ENCODE data around the gene HS6ST1. TPM values are rescaled to one million over a fixed set of nuclear protein-coding genes. Genes with fewer than 3 reads are reported as not detected.

Gene HS6ST1
- total RNA-seq, 1 donor from 2014 or later, result 27.1 TPM

DNA sequence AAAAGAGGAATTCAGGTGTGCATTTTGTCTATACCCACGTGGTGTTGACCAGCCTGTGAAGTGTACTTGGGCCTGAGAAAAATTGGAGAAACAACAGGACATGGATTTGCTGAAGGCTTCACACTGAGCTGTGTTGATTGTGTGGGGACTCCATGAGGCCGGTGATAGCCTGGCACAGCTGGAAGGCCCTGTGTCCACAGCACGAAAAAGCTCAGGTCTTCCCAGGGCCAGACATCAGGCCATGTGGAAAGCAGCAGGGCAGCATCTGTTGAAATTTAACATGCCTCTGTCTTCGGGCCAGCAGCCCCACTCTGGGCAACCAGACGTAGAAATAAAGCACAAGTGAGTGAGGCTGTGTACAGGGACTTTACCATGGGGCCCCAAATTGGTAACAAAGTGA, 84.1 kb downstream of the HS6ST1 start:
- no peak for DNase-seq

DNA sequence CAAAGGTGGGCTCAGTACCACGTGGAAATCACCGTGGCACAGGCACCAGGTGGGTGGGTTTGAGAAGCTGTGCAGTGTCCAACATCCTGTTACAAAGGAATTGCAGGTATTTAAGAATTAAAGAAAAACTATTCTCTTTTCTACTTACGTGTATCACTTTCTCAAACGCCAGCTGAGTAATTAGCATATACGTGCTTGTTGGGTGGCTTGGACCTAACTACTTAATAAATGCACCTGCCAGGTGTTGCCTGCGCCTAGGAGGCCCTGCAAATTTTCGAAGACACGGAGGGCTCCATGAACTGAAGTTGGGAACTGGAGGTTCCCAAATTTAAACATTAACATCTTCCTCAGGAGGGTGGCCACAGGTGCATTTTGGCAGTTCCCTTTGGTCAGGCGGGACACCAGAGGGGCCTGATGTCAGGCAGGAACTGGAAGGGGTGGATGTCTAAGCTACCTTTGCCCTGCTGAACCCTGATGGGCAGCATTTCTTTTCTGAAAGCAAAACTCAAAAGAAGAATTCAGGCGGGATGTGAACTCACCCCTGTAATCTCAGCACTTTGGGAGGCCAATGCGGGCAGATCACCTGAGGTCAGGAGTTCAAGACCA, 84.8 kb downstream of the HS6ST1 start:
- DNase-seq, result no peak

DNA sequence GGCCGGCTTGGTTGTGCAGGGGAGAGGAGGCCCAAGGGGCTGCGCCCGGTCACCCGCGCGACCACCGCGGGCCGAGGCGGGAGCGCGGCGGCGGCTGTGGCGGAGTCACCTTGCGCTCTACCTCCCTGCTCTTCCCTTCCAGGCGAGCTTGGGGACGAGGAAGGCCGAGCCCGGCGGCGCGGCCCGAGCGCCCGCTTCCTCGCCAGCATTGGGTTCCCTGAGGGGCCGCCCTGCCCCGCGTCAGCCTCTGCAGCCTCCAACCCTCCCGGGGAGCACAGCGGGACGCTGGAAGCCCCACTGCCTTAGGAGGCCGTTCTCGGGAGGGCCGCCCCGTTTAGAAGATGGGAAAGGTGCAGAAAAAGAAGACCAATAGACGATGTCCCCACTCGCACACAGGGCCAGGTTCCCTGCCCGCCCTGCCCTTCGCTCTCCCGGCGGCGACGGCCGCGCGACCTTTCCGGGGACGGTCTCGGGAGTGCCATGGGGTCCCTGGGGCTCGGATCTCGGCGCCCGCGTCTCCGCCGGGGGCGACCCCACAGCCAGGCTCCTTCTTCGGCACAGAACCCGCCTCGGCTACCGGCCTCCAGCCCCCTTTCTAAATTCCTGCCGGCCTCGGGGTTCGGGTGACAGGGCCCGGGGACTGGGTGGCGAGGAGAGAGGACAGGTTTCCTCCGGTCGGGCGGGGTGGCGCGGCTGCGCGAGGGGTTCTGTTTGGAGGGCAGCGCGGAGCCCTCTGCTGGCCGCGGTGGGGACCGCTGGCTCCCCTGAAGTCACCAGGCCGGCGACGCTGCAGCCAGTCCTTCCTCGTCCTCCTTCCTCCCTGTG, 85.5 kb downstream of the HS6ST1 start:
- peak; percentile 86 for DNase-seq

DNA sequence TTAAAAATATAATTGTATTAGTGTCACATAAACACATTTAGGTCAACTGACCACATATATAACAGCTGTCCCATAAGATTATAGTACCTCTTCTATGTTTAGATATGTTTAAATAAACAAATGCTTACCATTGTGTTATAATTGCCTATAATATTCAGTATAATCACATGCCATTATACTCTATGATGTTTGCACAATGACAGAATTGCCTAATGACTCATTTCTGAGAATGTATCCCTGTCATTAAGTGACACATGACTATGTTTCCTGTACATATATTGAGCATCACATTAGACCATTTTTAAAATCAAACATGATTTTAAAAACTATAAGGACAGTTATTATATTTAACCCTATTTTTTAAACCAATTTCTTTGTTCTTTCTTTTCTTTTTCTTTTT, 89.8 kb downstream of the HS6ST1 start:
- peak; percentile 16 for DNase-seq

DNA sequence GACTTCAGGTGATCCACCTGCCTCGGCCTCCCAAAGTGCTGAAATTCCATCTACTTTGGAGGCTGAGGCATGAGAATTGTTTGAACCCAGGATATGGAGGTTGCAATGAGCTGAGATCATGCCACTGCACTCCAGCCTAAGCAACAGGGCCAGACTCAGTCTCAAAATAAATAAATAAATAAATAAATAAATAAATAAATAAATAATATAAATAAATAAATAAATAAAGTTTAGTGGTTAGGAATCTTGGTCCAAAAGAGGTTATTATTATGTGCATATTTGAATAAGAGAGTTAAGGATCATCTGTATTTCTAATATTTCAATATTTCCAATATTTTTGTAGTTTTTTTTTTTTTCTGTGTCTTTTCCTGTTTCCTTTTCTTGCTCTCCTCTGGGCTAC, 90.8 kb downstream of the HS6ST1 start:
- DNase-seq, result no peak

DNA sequence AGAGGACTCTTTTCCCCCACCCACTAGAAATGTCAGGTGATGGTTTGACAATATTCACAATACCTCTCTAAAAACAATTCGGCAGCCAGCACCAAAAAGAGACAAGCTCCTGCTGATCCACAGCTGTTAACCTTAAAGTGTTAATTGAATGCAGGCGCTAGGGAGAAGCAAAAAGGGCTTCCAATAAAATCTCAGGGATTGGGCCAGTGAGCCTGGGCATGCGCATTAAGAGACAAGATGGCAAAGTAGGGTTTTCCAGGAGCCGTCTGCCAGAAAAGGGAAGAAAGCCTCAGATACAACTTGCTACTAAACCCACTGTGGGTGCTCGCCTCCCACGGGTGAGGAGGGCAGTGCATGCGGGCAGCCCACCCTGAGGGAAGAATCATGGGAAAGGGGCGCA, 98.8 kb downstream of the HS6ST1 start:
- DNase-seq, result no peak

DNA sequence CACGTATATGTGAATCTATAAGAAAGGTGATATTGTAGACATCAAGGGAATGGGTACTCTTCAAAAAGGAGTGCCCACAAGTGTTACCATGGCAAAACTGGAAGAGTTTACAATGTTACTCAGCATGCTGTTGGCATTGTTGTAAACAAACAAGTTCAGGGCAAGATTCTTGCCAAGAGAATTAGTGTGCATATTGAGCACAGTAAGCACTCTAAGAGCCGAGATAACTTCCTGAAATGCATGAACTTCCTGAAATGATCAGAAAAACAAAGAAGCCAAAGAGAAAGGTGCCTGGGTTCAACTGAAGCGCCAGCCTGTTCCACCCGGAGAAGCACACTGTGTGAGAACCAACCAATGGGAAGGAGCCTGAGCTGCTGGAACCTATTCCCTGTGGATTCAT, 101.0 kb downstream of the HS6ST1 start:
- peak; percentile 26 for DNase-seq

DNA sequence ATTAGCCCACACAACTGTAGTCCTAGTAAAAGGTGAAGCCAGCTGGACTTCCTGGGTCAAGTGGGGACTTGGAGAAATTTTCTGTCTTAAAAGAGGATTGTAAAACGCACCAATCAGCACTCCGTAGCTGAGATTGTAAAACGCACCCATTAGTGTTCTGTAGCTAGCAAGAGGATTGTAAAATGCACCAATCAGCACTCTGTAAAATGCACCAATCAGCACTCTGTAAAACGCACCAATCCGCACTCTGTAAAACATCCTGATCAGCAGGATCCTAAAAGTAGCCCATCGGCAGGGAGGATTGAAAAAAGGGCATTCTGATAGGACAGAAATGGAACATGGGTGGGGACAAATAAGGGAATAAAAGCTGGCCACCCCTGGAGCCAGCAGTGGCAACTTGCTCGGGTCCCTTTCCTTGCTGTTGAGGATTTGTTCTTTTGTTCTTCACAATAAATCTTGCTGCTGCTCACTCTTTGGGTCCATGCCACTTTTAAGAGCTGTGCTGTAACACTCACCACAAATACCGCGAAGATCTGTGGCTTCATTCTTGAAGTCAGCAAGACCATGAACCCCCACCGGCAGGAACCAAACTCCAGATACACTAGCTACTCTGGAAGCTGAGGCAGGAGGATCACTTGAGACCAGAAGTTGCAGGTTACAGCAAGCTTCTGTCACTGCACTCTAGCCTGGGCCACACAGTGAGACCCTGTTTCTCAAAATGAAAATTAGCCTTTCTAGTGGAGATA, 102.6 kb downstream of the HS6ST1 start:
- no peak for DNase-seq

Other genes starting within 250 kb of the HS6ST1 start
- 101 and 122 TPM in 2 replicates for gene UGGT1, start 227.7 kb downstream of the HS6ST1 start, total RNA-seq

All from dermis blood vessel endothelial cell (primary cell).